ENCODE measurements around the gene EPHB1.

GRCh38 chr3:134928819-134929218, 133.8 kb downstream of the EPHB1 start:
- no peak for TF ChIP-seq POLR2AphosphoS5 (IDR thresholded peaks at IDR 0.05)
- TF ChIP-seq, protein P1, sequence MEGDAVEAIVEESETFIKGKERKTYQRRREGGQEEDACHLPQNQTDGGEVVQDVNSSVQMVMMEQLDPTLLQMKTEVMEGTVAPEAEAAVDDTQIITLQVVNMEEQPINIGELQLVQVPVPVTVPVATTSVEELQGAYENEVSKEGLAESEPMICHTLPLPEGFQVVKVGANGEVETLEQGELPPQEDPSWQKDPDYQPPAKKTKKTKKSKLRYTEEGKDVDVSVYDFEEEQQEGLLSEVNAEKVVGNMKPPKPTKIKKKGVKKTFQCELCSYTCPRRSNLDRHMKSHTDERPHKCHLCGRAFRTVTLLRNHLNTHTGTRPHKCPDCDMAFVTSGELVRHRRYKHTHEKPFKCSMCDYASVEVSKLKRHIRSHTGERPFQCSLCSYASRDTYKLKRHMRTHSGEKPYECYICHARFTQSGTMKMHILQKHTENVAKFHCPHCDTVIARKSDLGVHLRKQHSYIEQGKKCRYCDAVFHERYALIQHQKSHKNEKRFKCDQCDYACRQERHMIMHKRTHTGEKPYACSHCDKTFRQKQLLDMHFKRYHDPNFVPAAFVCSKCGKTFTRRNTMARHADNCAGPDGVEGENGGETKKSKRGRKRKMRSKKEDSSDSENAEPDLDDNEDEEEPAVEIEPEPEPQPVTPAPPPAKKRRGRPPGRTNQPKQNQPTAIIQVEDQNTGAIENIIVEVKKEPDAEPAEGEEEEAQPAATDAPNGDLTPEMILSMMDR (IDR thresholded peaks at IDR 0.05; ENCODE audit: poor library complexity, severe bottlenecking) = no peak
